DMS53 treated with DMSO at 0.1 percent for 48 hours (cell line): ENCODE measurements around the gene SETD3.

Source experiments
- DNase-seq: peaks from one replicate; lab custom pipeline; 2025; ENCODE audit not compliant: unreplicated experiment; lab: John Stamatoyannopoulos, UW

SETD3 gene

DNA sequence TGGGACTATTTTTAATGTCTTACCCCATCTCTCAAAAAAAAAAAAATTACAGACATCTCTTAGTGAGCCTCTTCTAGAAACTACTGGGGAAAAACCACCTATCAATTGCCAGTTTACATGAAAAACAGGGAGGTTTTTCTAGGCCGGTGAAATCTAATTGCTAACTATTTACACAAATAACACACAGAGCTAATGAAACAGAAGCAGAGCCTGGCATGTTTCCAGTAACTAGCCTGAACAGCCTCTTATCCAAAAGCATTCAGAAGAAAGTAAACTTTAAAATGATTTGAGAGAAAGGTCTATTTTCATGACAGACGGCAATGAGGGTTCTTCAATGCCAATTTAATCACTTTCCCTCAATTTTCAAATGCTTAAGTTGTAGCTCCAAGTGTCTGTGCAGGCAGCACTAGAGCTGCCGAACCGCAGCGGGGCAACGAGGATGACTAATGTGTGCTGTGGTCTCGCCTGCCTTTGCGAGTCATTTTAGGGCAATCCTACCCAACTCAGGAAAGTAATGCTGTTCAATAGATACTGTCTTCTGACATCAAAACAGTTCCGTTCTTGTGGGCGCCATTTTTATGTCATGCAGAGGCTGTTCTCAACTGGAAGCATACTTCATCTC lies 84.6 kb downstream of the SETD3 start:
- DNase-seq, result no peak

DNA sequence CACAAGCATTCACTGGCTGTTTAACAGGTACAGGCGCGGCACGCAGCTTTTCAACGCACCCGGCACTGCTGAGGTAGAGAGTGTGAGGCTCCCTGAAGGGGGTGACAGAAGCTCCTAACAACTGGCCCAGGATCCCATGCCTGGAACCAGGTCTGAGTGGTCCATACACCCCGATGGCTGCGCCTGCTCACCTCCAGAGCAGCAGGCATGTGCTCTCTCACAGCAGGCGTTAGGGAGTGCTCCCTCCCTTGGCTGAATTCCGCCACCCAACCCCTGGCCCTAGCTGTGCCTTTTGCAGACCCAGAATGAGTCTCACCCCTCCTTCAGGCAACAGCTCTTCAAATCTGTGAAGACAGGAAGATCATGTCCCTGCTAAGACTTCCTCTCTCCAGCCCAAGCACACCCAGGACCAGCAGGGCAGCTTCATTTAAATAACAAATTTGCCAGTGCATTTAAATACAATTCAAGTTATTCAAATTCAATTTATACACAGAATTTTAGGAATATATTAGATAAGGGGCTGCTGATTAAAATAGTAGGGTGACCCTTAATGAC lies 86.0 kb downstream of the SETD3 start:
- DNase-seq, result no peak

DNA sequence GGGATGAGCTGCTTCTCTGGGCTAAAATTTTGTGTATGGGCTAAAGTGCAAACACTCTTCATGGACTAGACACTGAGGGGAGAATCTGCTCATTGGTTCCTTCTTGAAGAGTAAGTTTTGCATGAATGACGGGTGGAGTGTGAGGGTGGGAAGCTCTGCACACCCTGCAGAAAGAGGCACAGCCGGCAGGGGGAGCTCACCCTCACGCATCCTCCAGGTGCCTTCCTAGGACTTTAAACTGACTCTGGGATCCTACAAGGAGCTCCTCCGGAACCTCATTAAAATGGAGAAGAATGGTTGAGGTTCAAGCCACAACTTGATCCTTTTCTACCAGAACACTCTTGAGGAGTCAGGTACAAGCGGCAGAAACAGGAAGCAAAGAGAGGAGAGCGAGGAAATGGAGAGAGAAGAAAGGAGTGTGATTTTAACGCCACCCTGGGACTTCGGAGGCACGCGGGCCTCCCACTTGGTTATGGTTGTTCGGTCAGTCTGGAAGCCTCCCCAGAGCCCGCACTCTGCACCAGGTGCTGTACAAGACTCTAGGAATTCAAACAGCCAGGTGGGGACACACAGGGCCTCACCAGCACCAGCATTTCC lies 87.5 kb downstream of the SETD3 start:
- DNase-seq, result peak; percentile 12

- DNase-seq, result no peak
These were observed 89.0 kb downstream of the SETD3 start for GRCh38 chr14:99391671-99392070.

GRCh38 chr14:99389174-99389826 lies 91.4 kb downstream of the SETD3 start:
- no peak for DNase-seq

- no peak for DNase-seq
These were observed 92.4 kb downstream of the SETD3 start for GRCh38 chr14:99388286-99388685.

- no peak for DNase-seq
These were observed 92.8 kb downstream of the SETD3 start for GRCh38 chr14:99387880-99388279.

GRCh38 chr14:99384450-99385417 lies 95.9 kb downstream of the SETD3 start:
- DNase-seq, result no peak

DNA sequence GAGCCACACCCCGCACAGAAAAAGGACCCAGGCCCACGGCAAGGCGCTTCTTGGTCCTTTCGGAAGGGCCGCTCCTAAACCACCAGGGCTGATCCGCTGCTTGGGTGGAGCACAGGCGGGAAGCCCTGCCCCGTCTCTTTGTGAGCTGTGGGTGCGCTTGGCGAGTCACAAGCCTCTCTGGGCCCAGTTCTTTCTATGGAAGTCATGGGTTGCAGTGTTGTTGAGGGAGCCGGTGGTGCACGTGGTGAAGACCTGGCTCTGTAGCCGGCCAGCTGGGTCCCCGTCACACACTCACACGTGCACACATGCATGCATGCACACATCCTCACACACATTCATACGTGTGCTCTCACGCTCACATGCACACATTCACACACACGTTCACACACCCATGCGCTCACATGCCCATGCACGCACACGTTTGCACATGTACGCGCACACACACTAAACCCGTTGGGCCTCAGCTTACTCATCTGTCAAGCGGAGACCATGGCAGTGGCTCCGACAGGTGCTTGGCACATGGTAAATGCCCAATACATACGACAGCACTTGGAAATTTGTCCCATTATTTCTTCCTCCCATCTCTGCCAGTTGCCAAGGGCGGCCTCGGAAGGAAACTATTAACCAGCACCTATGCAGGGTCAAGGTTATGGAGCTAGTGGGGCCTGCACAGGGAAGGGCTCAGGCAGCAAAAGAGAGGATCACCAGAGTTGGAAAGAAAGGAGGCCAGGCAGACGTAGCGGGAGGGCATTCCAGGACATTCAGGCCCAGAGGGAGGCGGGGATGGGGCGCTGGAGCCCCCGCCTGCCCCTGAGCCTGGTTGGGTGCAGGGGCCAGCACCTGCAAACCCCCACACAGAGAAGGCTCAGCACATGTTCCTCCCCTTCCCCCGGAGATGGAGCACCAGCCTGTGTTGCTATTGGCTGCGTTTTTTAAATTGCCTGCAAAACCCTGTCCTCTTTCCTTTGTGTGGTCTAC lies 96.9 kb downstream of the SETD3 start:
- no peak for DNase-seq

DNA sequence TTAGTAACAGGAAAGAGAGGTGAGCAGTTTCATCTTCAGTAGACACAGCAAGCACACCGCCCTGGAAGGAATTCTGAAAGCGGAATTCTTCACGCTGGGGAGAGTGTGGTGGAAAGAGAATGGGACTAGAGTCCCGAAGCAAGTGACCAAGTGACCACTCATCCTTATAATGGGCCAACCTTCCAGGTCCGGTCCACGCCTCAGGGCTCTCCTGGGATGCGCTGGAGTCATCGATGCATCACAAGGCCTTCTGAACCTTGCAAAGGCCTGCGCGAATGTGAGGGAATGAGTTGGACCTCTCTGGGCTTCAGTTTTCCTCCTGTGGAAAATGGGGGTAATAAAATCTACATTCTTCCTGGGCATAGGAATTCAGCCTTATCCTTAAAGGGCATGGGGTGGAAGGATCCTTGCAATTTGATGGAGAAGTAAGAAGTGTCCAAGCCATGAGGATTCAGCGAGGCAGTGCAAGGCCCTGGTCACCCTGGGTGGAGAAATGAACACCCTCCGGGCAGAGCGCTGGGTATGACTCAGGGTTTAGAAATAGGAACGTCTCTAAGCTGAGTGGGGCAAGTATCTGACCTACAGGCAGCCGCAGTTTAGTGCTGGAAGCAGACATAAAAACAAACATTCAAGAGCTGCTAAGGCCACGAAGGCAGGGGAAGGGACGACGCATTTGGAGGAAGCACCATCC lies 97.7 kb downstream of the SETD3 start:
- DNase-seq, result no peak

GRCh38 chr14:99382071-99382470 lies 98.6 kb downstream of the SETD3 start:
- DNase-seq, result no peak

- no peak for DNase-seq
These were observed 99.0 kb downstream of the SETD3 start for GRCh38 chr14:99381688-99382060.

DNA sequence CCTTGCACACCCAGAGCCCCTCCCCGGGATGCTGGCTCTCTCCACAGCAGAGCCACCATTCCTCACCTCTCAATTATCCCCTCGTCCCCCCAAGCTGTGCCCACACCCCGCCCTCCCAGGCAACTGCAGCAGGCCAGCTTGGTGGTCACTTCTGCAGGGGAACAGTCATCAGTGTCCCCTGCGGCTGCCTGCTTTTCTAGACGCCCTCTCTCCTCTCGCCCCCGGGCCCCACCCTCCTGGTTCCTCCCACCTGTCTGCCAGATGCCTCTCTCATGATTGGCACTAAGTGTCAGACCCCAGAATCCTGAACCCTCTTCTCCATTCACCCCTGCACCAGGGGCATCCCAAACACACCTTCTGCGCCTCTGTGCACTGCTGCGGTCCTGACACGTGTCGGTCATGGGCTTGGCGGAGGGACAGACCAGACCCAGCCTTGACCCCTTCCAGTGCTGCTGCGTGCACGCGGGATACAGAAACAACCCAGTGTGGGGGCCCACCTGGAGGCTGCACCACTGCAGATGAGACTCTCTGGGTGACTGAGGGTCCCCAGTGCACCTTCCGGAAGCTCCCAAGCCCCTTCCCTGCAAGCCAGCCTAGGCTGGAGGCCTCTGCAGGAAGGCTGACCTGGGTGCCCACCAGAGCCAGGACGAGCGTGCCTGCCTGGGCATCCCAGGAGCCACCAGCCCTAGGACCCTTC lies 99.5 kb downstream of the SETD3 start:
- no peak for DNase-seq

DNA sequence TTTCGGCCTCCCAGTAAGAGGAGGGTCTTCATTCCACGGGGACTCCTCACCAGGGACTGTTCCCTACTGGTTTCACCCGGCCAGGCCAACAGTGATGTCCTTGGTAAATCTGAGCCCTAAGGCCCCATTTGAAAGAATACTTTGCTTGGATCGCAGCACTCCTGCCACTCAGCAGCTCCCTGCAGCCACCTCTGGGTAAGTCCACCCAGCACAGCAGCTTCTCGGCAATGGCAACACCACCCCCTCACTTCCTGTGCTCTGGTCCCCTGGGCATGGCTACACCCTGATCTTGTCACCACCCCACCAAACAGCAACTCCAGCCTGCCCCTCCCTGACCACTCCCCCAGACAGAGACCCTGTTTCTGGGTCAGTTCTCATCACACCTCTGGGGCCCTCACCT lies 100.3 kb downstream of the SETD3 start:
- DNase-seq, result no peak

DNA sequence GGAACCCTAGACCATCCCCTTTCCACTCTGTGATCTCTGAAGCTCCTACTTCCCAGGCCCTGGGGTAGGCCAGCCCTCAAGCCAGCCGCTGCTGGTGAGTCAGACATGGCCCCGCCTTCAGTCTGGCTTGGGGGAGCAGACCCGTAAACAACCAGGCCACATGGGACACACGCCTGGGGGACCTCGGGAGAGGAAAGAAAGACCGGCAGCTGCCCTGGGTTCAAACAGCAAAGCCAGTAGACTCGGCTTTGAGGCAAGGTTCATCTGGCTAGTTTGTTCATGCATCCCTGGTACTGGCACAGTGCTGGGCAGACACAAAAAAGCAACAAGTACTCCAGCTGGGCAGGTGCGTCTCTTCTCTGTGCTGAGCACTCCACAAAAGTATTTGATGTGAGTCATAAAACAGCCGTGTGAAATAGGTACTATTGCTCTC lies 101.9 kb downstream of the SETD3 start:
- DNase-seq, result peak; percentile 61

- DNase-seq, result no peak
These were observed 102.7 kb downstream of the SETD3 start for GRCh38 chr14:99377951-99378350.

DNA sequence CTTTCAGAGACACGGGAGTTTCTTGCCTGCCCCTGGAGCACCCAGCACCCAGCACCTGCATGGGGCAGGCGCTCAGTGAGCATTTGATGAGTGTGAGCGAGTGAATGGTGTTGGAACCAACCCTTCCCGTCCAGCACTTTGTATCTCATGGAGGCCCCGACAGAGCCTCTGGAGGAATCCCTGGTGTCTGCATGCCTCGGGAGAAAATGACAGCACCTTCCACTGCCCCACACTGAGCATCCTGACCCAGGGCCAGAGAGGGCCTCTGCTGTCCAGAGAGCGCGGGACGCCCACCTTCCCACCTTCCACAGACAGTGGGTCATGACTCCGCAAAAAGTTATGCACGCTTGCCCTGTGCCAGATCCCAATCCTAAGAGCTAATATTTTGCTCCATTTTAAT lies 105.7 kb downstream of the SETD3 start:
- DNase-seq, result no peak

- DNase-seq, result no peak
These were observed 116.9 kb downstream of the SETD3 start for GRCh38 chr14:99363616-99364290.
